NCI-H1930 (cell line): ENCODE measurements around the gene NUP210L.
"Not testable (repeated sequence)": the region's sequence is repeated elsewhere in the genome, so short reads cannot be mapped to it uniquely, and the experiment has no call there.

Source experiments
- DNase-seq, 2 experiments: peaks; one replicate each; lab custom pipeline; 2025; lab: John Stamatoyannopoulos, UW

The NUP210L gene

GRCh38 chr1:153991806-153992205, 163.1 kb downstream of the NUP210L start:
- DNase-seq, result no peak

DNA sequence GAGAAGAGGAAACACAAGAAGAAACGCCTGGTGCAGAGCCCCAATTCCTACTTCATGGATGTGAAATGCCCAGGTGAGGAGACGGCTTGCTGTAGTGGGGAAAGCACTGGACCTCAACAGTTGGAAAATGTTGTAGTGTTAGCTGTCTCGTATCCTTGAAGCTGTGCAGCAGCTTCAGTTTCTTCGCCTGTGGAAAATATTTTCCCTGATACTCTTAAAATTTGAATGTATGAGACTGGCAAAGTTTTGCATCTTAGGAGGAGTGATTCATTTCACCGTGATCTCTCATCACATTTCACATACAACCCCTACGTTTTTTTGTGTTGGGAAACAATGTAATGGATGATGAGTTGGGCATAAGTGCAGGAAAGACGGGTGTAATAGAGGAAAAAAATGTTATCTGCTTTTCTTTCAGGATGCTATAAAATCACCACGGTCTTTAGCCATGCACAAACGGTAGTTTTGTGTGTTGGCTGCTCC, 163.7 kb downstream of the NUP210L start:
- DNase-seq, result no peak

- peak; percentile 93 to 96 for DNase-seq
These were observed 164.3 kb downstream of the NUP210L start, which contains the start of gene RPS27 for GRCh38 chr1:153990468-153991150. Gene RPS27, plus strand, starts transcription at chr1:153990762. Its CDS starts 35 bp downstream, at chr1:153990797.

GRCh38 chr1:153987621-153988020, 167.3 kb downstream of the NUP210L start:
- no peak for DNase-seq

DNA sequence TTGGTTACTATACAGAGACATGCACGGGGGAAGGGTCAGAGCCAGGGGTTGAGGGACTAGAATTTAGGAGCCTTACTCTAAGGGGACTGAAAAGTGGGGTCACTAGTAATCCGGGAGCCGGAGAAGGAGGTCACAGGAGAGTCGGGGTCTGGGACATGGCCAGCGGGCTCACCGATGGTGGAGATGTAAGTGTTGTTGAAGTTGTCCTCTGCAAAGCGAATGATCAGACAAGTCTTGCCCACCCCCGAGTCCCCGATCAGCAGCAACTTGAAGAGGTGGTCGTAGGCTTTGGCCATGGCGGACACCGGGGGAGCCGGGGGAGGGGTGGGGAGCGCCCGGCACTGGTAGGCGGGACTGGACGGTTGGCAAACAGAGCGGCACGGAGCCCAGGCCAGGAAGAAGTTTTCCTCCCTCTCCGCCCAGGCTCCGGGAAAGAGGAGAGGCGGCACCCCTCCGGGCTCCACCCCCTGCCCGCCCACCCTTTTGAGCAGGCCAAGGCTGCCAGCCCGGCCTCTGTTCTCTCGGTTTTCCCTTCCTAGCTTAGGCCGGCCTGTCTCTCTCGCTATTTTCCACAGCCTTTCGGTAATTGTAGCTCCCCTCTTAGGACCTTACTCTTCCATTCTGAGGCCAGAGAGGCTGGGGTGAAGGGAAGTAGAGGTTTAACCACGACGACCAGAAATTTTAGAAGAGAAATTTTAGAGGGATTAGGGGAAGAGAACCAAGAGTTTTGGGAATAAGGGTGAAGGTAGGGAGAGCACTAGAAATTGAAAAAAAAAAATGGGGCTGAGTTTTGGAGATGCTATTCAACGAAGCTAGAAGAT, 168.7 kb downstream of the NUP210L start, which contains the start of gene RAB13:
Gene RAB13 (minus strand): TSS at position 399 of the 821 bp plus-strand sequence. CDS start 103 bp downstream, at position 296.
- DNase-seq, result no peak

DNA sequence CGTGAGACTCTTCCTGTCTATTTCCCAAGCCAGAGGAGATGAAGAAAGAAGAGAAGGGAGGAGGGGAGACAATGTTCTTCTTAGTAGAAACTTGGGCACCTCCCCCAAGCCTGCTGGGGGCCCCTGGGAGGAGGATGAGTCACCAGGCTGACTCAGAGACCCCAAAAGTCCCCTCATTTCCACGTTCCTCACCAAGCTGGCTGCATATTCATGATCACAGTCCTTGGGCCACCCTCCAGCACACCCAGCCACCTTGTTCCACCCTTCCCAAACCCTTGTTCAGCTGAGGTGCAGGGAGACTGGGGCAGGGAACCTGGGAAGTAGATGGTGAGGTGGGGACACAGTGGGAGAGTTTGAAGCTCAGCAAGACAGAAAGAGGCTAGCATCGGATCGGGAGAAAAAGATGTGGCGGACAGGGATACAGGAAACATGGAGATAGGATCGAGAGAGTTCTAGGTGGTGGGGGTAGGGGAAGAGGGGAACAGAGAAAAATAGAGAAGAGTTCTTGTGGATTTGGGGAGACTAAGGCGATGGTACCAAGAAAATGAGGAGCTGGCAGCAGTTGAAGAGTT, 169.4 kb downstream of the NUP210L start:
- no peak for DNase-seq

- DNase-seq, result no peak
These were observed 170.6 kb downstream of the NUP210L start for GRCh38 chr1:153984123-153984894.

DNA sequence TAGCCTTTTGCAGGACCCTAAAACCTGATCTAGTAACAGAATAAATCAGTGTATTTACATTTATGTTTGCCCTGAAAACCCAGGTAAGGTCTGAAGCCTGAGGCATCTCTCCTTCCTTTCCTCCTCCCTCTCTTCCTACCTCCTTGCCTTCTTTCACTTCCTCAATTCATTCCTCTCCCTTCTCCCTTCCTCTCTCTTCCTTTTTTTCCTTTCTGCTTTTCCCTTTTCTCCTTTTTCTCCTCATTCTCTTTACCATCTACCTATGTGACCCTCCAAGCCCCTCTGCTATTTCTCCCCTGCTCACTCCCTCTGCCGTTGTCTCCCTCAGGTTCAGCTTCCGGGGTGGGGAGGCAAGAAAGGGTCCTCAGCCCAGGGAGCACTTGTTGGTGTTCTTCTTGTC, 173.1 kb downstream of the NUP210L start:
- not testable (repeated sequence) for DNase-seq

DNA sequence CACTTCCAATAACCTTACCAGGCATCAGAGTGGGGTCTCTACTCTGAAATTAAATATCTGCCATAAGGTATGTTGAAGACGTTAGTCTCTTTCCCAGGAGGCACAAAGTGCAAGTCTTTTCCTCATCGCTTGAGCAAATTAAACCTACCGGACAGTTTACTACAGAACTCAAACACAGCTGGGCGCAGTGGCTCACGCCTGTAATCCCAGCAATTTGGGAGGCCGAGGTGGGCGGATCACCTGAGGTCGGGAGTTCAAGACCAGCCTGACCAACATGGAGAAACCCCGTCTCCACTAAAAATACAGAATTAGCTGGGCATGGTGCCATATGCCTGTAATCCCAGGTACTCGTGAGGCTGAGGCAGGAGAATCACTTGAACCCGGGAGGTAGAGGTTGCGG, 175.8 kb downstream of the NUP210L start:
- DNase-seq, result not testable (repeated sequence)

GRCh38 chr1:153978274-153978909, 176.5 kb downstream of the NUP210L start:
- peak in 1 of 2 experiments; percentile 10 for DNase-seq

- DNase-seq, result peak; percentile 64 to 77
These were observed 177.3 kb downstream of the NUP210L start, which contains the start of gene JTB for GRCh38 chr1:153977250-153978240. Gene JTB, minus strand, starts transcription at chr1:153977674. Its CDS starts 422 bp downstream, at chr1:153977252.

DNA sequence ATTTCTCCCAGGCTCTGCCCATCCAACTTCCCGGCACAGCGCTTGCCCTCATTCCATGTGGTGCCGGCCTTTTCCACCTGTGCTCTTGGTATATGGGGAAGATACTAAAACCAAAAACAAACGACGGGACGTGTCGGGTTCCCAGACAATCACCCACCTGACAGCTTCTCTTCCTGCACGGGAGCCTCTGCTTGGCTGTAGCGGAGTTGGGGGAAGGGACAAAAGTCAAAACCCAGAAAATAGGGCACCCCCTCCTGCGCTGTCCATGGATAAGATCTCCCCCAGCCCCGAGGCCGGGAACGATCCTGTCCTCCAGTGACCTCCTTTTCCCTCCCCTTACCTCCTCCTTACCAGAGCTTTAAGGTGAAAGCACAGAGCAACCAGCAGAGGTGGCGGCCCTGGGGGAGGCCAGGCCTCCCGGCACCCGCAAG, 178.0 kb downstream of the NUP210L start:
- no peak for DNase-seq

GRCh38 chr1:153973525-153973924, 181.3 kb downstream of the NUP210L start:
- DNase-seq, result no peak

GRCh38 chr1:153973071-153973470, 181.8 kb downstream of the NUP210L start:
- DNase-seq, result no peak

GRCh38 chr1:153970346-153970745, 184.5 kb downstream of the NUP210L start:
- no peak for DNase-seq

DNA sequence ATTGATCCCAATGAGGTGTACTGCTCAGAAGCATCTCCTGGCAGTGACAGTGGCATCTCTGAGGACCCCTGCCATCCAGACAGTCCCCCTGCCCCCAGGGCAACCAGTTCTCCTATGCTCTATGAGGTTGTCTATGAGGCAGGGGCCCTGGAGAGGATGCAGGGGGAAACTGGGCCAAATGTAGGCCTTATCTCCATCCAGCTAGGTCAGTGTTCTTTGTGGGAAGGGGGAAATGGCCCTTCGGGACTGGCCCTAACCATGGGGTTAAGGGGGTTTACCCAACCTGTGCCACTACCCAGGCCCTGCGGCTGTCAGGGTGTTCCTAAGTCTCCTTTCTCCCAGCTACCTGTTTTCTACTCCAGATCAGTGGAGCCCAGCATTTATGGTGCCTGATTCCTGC, 185.9 kb downstream of the NUP210L start:
- DNase-seq, result no peak

GRCh38 chr1:153968408-153968807, 186.5 kb downstream of the NUP210L start:
- DNase-seq, result no peak

DNA sequence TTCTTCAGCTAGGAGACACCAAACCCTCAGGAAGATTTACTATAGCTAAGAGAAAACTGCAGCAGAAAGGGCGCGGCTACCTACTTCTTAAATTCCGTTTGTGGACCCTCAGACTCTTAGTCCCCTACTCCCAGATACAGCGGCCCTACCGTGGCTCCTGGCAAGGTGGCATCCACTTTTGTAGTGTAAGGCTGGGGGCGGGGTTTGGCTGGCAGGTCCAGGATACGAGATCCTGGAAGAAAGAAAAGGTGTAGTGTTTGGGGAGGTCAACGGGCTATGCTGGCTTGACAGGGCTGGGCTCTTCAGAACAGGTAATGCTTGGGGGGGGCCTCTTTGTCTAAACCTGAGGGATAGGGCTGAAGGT, 186.9 kb downstream of the NUP210L start:
- no peak for DNase-seq

DNA sequence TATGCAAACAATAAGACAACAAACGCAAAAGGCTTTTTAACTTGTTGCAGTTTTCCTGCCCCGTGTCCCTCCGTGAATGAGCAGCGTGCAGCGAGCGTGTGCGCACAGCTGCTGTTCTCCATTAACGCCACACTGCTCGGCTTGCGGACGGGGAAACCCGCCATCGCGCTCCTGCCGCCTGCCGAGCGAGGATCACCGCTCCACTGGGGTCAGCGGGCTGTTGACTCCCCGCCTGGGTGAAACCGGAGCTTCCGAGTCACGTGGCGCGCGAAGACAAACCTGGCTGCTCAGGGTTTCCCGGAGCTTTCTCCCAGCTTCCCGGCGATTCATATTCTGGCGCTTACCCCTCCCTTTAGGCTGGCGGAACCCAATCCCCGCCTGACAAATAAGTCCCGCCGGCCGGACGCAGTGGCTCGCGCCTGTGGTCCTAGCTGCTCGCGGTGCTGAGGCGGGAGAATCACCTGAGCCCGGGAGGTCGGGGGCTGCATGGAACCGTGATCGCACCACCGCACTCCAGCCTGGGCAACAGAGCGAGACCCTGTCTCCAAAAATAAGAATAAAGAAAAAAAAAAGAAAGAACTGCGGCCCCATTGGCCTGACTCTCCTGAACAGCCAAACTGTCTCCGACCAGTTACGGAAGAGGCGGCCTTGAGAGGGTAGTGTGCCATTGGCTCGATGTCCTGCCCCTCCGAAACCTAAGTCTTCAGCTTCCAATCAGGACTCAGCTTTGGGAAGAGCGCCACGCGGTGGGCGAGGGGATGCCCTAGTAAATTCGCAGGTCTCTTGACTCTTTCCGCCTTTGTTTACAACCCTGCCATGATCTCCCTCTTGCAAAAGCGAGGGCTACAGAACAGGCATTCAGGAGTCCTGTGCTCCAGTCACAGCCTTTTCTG, 187.5 kb downstream of the NUP210L start, which contains the start of gene CREB3L4:
Gene CREB3L4 (plus strand): TSS at position 796 of the 893 bp plus-strand sequence. CDS start 624 bp downstream, outside the sequence.
- DNase-seq, result peak; percentile 96
